HCT116 (cell line): ENCODE measurements around the gene GPC5. TPM values are rescaled to one million over a fixed set of nuclear protein-coding genes. Genes with fewer than 3 reads are reported as not detected.

Source experiments
- ATAC-seq: fragments of 200-7000 bp; cut with Tn5 transposase; 2 replicates; pipeline ENCODE4 v1.9.1; 2020; ENCODE audit warnings: mild to moderate bottlenecking, moderate library complexity
- BruUV-seq: library from RNA; stranded (reverse); fragments of 400-500 nt; replicated peaks from 2 replicates; lab custom pipeline; 2021; lab: Mats Ljungman, UMichigan
- CTCF ChIA-PET: fragments of 300-600 bp; sonication (Branson Sonifier 250); formaldehyde crosslinking; loops from one replicate; lab custom pipeline; 2021; ENCODE audit warnings: antibody characterized with exemption; lab: Charles Lee
- POLR2A ChIA-PET: fragments of 300-600, 350-600 bp; sonication (Branson Sonifier 250); formaldehyde crosslinking; loops from one replicate; lab custom pipeline; 2021; ENCODE audit warnings: antibody characterized with exemption; lab: Charles Lee
- RAD21 ChIA-PET, 2 experiments: fragments of 300-600 bp; sonication (Branson Sonifier 250); formaldehyde crosslinking; loops; one replicate each; lab custom pipeline; 2023; ENCODE audit warnings: low total read pairs in 2 of 2; ENCODE audit not compliant: uncharacterized antibody in 2 of 2, unreplicated experiment in 2 of 2, low non-redundant PET in 1 of 2; lab: Charles Lee
- DNase-seq: peaks from one replicate; pipeline ENCODE4 v3.0.0-alpha.2; 2010; ENCODE audit warnings: low read depth, low spot score
- H2AFZ ChIP-seq: fragments of 200-600 bp; shearing (Covaris generic), sonication (generic); 2 replicates; pipeline ENCODE4 v1.6.1; 2017; ENCODE audit warnings: low read depth, mixed run types, mixed read lengths, antibody characterized with exemption, low read length; ENCODE audit not compliant: poor library complexity, severe bottlenecking
- H3K27ac ChIP-seq: 2 replicates; pipeline ENCODE4 v1.5.1; 2012; ENCODE audit warnings: low read depth, low read length
- H3K27me3 ChIP-seq: fragments of 200-600 bp; sonication (generic); 2 replicates; pipeline ENCODE4 v1.6.1; 2016; ENCODE audit warnings: mixed run types, low read length, mixed read lengths; ENCODE audit not compliant: insufficient read depth
- H3K36me3 ChIP-seq, 2 experiments: fragments of 200-500 bp in 1 of 2; fragments of 200-600 bp in 1 of 2; sonication (Bioruptor generic) in 1 of 2; sonication (generic) in 1 of 2; 2 replicates each; pipeline versions ENCODE4 v1.5.1 to v1.6.1; 2014 to 2016; ENCODE audit warnings: low read length in 2 of 2, inconsistent platforms in 1 of 2, mixed read lengths in 1 of 2, mixed run types in 1 of 2; ENCODE audit not compliant: insufficient read depth in 2 of 2, control insufficient read depth in 1 of 2
- H3K4me1 ChIP-seq, 2 experiments: fragments of 200-600 bp in 1 of 2; sonication (generic) in 1 of 2; 2 replicates each; pipeline versions ENCODE4 v1.5.1 to v1.6.1; 2012 to 2017; ENCODE audit warnings: low read length in 2 of 2, inconsistent platforms in 1 of 2, mild to moderate bottlenecking in 1 of 2, mixed read lengths in 1 of 2, mixed run types in 1 of 2, moderate library complexity in 1 of 2; ENCODE audit not compliant: insufficient read depth in 2 of 2, control insufficient read depth in 1 of 2
- H3K4me2 ChIP-seq: fragments of 200-600 bp; sonication (generic); 2 replicates; pipeline ENCODE4 v1.6.1; 2017; ENCODE audit warnings: mixed run types, low read length, mixed read lengths
- H3K4me3 ChIP-seq, 2 experiments: fragments of 200-600 bp in 1 of 2; sonication (generic) in 1 of 2; replicated peaks in 1 of 2; 2 replicates each; pipeline ENCODE4 v1.5.1; 2011 to 2016; ENCODE audit warnings: low read length in 2 of 2, control low read depth in 1 of 2, low read depth in 1 of 2, mild to moderate bottlenecking in 1 of 2, mixed read lengths in 1 of 2, mixed run types in 1 of 2
- H3K79me2 ChIP-seq: fragments of 200-600 bp; sonication (generic); 2 replicates; pipeline ENCODE4 v1.6.1; 2017; ENCODE audit warnings: mild to moderate bottlenecking, mixed run types, low read length, moderate library complexity, mixed read lengths; ENCODE audit not compliant: insufficient read depth
- H3K9ac ChIP-seq: fragments of 200-600 bp; sonication (generic); 2 replicates; pipeline ENCODE4 v1.6.1; 2016; ENCODE audit warnings: low read length, mixed read lengths
- H3K9me2 ChIP-seq: fragments of 200-600 bp; sonication (generic), shearing (Covaris generic); 2 replicates; pipeline ENCODE4 v1.6.1; 2017; ENCODE audit warnings: mixed run types, mild to moderate bottlenecking, moderate library complexity; ENCODE audit not compliant: insufficient read depth
- H3K9me3 ChIP-seq, 2 experiments: fragments of 200-500 bp in 1 of 2; fragments of 200-600 bp in 1 of 2; sonication (Bioruptor generic) in 1 of 2; sonication (generic) in 1 of 2; 2 replicates each; pipeline ENCODE4 v1.6.1; 2014 to 2017; ENCODE audit warnings: low read length in 2 of 2, mixed read lengths in 2 of 2, inconsistent platforms in 1 of 2, low read depth in 1 of 2, mild to moderate bottlenecking in 1 of 2, mixed run types in 1 of 2, moderate library complexity in 1 of 2; ENCODE audit not compliant: control insufficient read depth in 1 of 2, insufficient read depth in 1 of 2
- H4K20me1 ChIP-seq: fragments of 200-600 bp; sonication (generic), shearing (Covaris generic); 2 replicates; pipeline ENCODE4 v1.6.1; 2017; ENCODE audit warnings: mixed run types, mild to moderate bottlenecking, moderate library complexity; ENCODE audit not compliant: insufficient read depth
- EGR1 ChIP-seq: IDR thresholded peaks from 2 replicates; pipeline ENCODE4 v1.6.1; 2012; ENCODE audit warnings: low read depth
- EZH2phosphoT487 ChIP-seq: fragments of 200-600 bp; IDR thresholded peaks from 2 replicates; pipeline ENCODE4 v1.6.1; 2018; ENCODE audit warnings: antibody characterized with exemption, borderline replicate concordance
- YY1 ChIP-seq: IDR thresholded peaks from 2 replicates; pipeline ENCODE4 v1.6.1; 2011; ENCODE audit warnings: low read length, low read depth, moderate library complexity, mild to moderate bottlenecking; ENCODE audit not compliant: insufficient replicate concordance; ENCODE audit errors: extremely low read depth
- ZBTB33 ChIP-seq: IDR thresholded peaks from 2 replicates; pipeline ENCODE4 v1.6.1; 2011; ENCODE audit warnings: mild to moderate bottlenecking, low read length, moderate library complexity; ENCODE audit not compliant: insufficient replicate concordance; ENCODE audit errors: extremely low read depth
- ZNF274 ChIP-seq: fragments of 200-500 bp; sonication (Bioruptor generic); IDR thresholded peaks from 2 replicates; pipeline ENCODE4 v1.6.1; 2014; ENCODE audit warnings: mild to moderate bottlenecking, low read depth, low read length, inconsistent platforms
- intact Hi-C: fragments of 100-400 bp; cut with micrococcal nuclease; formaldehyde crosslinking; loops from 2 replicates; pipeline ENCODE4 v1.10.0; 2022
- total RNA-seq: library from RNA; stranded (reverse); gene quantifications from one replicate; pipeline ENCODE4 v1.2.1, GENCODE V29; 2021; ENCODE audit not compliant: unreplicated experiment

GPC5 gene
- total RNA-seq, 1 experiment from 2014 or later, result not detected

DNA sequence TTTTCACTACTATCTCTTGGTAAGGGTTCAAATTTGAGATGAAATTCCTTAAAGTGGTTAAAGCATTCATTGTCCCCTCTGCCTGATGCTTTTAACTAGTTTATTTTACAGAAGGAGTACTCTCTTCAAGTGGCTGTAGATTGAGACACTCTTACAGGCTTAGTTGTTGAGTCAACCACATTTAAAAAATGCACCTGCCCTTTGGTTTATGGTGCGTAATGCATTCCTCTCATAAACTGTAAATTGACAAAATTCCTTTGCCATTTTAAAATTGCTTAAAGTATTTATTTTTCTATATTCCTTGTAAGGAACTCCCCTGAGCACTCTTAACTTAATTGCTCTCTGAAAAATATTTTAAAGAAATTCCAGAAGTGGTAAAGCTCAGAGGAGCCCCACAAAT, 826 bp upstream of the GPC5 start (continued):
- no peak for TF ChIP-seq ZBTB33
- TF ChIP-seq, all 23 proteins: peak for 0

DNA sequence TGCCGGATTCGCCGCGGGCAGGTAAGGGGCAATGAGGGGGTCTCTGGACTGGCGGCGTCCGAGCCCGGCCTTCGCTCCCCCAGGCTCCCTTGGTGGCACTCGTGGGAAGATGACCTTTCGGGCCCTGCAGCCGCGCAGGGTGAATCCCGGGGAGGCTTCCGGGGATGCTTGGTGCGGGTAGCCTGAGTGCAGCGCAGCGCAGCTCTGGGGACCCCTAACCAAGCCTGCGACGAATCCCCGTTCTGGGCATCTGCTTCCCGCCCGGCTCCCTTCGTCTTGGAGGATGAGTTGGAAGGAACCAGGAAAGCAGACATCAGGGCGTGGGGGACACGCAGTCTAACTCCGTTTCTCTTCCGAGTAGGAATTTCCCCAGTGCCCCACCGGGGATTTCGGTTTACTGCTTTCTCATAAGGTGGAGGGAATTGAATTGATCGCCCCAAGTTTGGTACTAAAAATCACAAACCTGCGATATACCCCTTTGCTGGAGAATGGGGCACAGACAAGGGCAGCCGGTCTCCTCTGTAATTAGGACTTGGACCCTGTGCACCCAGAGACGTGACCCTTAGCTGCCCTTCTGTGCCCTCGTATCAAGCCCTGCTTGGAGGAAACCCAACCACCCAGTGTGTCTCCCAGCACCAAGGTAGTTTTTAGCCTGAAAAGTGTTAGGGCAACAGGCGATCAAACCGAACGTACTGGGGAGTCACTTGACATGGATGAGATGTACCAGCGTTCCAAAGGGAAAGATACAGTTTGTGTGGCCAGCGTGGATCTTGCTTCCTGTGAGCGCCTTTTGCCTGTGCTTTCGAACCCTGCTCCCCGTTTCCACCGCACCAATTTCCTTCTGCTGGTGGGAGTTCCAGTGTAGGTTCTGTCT, 1.0 kb downstream of the GPC5 start:
- ChIA-PET POLR2A (no interaction called here), CTCF (no interaction called here)
- no peak for ATAC-seq

More for the DNA sequence above, 1.0 kb downstream of the GPC5 start:
- Histone ChIP-seq H4K20me1 (no peaks in the 10 kb centered on the region), H3K9me3 (no peaks in the 10 kb centered on the region), H3K36me3 (no peaks in the 10 kb centered on the region), H3K4me1 (peaks cover 0 to 5% of the 10 kb centered on the region in 2 experiments; a peak in 1 of 4 replicates), H3K9ac (no peak overlapping the region), H2AFZ (no peak overlapping the region), H3K4me3 (no peak overlapping the region), H3K9me2 (no peaks in the 10 kb centered on the region), H3K4me2 (no peak overlapping the region), H3K27ac (no peak overlapping the region), H3K79me2 (no peaks in the 10 kb centered on the region), H3K27me3 (peaks cover 42% of the 10 kb centered on the region)
- no TSS peak for BruUV-seq
- intact Hi-C loops, result no loop called here
- TF ChIP-seq EGR1 (no peak), ZBTB33 (no peak), ZNF274 (no peak), EZH2phosphoT487 (no peak), YY1 (no peak)
- no peak for DNase-seq
- RAD21 ChIA-PET, result no interaction called here
